ENCODE results near the gene USH1G.
"Not testable (repeated sequence)": the region's sequence is repeated elsewhere in the genome, so short reads cannot be mapped to it uniquely, and the experiment has no call there.

USH1G gene

GRCh38 chr17:74870028-74870427, 53.0 kb downstream of the USH1G start:
- DNase-seq; in situ Hi-C loops (cut with HindIII; ENCODE audit: low pct_ligation_motif_present, low pct_unique_long_range_greater_than_20kb, low sequenced_read_pairs): not testable (repeated sequence)

GRCh38 chr17:74868908-74869255, 54.2 kb downstream of the USH1G start:
- DNase-seq: no peak
- in situ Hi-C loops (cut with HindIII; ENCODE audit: low pct_ligation_motif_present, low pct_unique_long_range_greater_than_20kb, low sequenced_read_pairs): no loop called here

DNA sequence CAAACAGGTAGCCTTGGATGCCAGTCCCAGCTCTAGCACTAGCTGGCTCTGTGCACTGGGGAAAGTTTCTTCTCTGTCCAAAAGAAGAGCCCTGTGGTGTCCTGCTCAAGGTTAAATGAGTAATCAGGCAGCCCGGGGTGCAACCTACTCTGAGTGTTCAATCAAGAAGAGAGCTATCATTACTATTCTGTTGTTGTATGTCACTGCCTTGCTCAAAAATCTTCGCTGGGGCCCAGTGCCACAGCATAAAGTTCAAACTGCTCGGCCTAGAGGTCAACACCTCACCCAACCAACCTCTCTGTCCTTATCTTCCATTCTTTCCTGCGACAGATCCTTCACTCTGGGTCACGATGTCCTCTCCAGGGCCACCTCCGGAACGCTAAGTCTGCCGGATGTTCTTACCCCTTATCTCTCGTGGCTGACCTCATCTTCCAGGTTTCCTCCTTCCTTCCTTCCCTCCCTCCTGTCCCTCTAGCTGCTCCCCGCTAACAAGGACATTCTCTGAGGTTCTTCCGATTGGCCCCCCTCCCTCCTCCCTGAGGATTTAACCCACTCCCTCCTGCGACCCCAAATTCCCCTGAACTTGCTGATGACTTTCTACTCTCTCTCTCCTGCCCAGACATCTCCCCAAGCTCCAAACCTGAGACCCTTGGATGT, 54.7 kb downstream of the USH1G start:
- in situ Hi-C loops (cut with HindIII; ENCODE audit: low pct_ligation_motif_present, low pct_unique_long_range_greater_than_20kb, low sequenced_read_pairs): no loop called here
- no peak for DNase-seq

DNA sequence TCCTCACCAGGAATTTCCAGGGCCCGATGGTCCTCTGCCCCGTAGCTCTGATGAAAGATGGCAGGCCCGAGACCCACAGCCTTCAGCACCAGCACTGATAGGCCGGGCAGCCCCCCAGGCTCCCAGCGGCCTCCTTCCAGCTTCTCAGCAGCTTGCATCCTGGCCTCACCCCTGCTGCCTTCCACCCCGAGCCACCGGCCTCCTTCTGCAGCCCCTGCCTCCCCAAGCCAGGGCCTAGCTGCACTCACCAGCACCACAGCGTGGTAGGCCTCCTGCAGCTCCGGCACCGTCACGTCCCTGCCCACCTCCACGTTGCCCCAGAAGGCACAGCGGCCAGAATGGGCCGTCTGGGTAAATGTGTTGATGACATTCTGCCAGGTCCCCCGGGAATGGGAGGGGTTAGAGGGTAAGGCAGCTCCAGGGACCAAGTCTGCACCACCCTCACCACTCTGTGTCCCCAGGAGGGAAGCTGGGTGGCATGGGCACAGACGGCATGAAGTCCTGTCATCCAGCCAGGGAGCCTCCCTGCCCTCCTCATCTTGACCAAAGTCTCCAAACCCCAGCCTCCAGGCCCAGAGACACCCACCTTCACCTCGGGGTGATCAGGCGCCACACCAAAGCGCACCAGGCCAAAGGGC, 56.7 kb downstream of the USH1G start:
- in situ Hi-C loops (cut with HindIII; ENCODE audit: low pct_ligation_motif_present, low pct_unique_long_range_greater_than_20kb, low sequenced_read_pairs): no loop called here
- DNase-seq: no peak
